HG03565 (cell line): ENCODE results near the gene ETAA1.

Experiments
- ATAC-seq: cut with Tn5 transposase; IDR thresholded peaks from one replicate; pipeline ENCODE4 v1.9.1; 2021; ENCODE audit warnings: mild to moderate bottlenecking, moderate library complexity; ENCODE audit not compliant: unreplicated experiment

ETAA1 gene

GRCh38 chr2:67397143-67397986 lies at the start of gene ETAA1:
Gene ETAA1, plus strand, starts transcription at chr2:67397333. Its CDS starts 116 bp downstream, at chr2:67397449.
- ATAC-seq = peak; percentile 99

- no peak for ATAC-seq
Measured at GRCh38 chr2:67366832-67367412, 30.2 kb upstream of the ETAA1 start.

- no peak for ATAC-seq
Measured at GRCh38 chr2:67374481-67374880, 22.7 kb upstream of the ETAA1 start.

GRCh38 chr2:67374949-67375348 lies 22.2 kb upstream of the ETAA1 start:
- no peak for ATAC-seq

GRCh38 chr2:67378555-67378954 lies 18.6 kb upstream of the ETAA1 start:
- no peak for ATAC-seq

- no peak for ATAC-seq
Measured at GRCh38 chr2:67379048-67379447, 18.1 kb upstream of the ETAA1 start.

GRCh38 chr2:67384123-67384822 lies 12.9 kb upstream of the ETAA1 start:
- no peak for ATAC-seq

GRCh38 chr2:67388680-67389079 lies 8.5 kb upstream of the ETAA1 start:
- no peak for ATAC-seq

- no peak for ATAC-seq
Measured at GRCh38 chr2:67389286-67389685, 7.8 kb upstream of the ETAA1 start.

- ATAC-seq = no peak
Measured at GRCh38 chr2:67389788-67390187, 7.3 kb upstream of the ETAA1 start.

GRCh38 chr2:67393237-67393636 lies 3.9 kb upstream of the ETAA1 start:
- no peak for ATAC-seq

- ATAC-seq = no peak
Measured at GRCh38 chr2:67394734-67395133, 2.4 kb upstream of the ETAA1 start.

GRCh38 chr2:67399144-67399543 lies 2.0 kb downstream of the ETAA1 start:
- ATAC-seq = no peak

- no peak for ATAC-seq
Measured at GRCh38 chr2:67399831-67400489, 2.8 kb downstream of the ETAA1 start.

GRCh38 chr2:67400560-67401485 lies 3.7 kb downstream of the ETAA1 start:
- no peak for ATAC-seq

- no peak for ATAC-seq
Measured at GRCh38 chr2:67408346-67408745, 11.2 kb downstream of the ETAA1 start.

GRCh38 chr2:67412424-67412823 lies 15.3 kb downstream of the ETAA1 start:
- no peak for ATAC-seq

GRCh38 chr2:67414867-67415266 lies 17.7 kb downstream of the ETAA1 start:
- no peak for ATAC-seq

GRCh38 chr2:67416136-67416535 lies 19.0 kb downstream of the ETAA1 start:
- no peak for ATAC-seq

GRCh38 chr2:67423489-67423888 lies 26.4 kb downstream of the ETAA1 start:
- ATAC-seq = no peak
